ENCODE measurements around the gene MYPOP. TPM values are rescaled to one million over a fixed set of nuclear protein-coding genes. Genes with fewer than 3 reads are reported as not detected.

MYPOP gene
- total and polyA plus RNA-seq, 2 donors (not counting 3 experiments of a cell fraction or from before 2014, with no cell fraction given): 3.9 to 9.0 TPM

DNA sequence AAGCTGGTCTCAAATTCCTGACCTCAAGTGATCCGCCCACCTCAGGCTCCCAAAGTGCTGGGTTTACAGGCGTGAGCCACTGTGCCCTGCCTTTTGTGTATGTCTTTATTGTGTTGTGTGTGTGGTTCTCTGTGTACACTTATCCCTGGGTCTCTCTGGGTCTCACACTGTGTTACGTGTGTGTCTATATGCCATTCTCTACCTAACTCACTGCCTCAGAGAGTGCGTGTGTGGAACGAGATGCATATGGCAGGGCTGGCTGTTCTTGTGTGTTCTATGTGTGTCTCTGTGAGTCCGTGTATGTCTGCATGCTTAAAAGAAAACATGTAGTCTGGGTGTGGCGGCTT is 27.8 kb downstream of the MYPOP start:
- H2AFZ ChIP-seq (ENCODE audit: low read depth, low read length): no peak overlapping the region
- BruUV-seq (replicated peaks): no TSS peak
- ChIA-PET CTCF (no interaction called here), POLR2A (no interaction called here)
- H3K36me3 ChIP-seq (ENCODE audit: control insufficient read depth in 2 of 2, extremely low read depth in 1 of 2, insufficient read depth in 2 of 2, low read length in 2 of 2): no peaks in the 10 kb centered on the region
- no peaks in the 10 kb centered on the region for H4K20me1 ChIP-seq (replicated peaks; ENCODE audit: control insufficient read depth, extremely low read depth, insufficient read depth, low read length)
- H3K27ac ChIP-seq (ENCODE audit: insufficient read depth, low read depth, low read length): no peak overlapping the region
- no peak overlapping the region for H3K4me2 ChIP-seq (ENCODE audit: insufficient read depth, low read length)
- no peak for TF ChIP-seq GATA2 (IDR thresholded peaks at IDR 0.05; ENCODE audit: insufficient read depth, insufficient read length, low read depth, low read length)
- TF ChIP-seq POLR2A (IDR thresholded peaks at IDR 0.05; ENCODE audit: low read depth, low read length): no peak
- no peak for TF ChIP-seq MYC (IDR thresholded peaks at IDR 0.05; ENCODE audit: low read depth, low read length)
- no peak for TF ChIP-seq CTCF (IDR thresholded peaks at IDR 0.05; ENCODE audit: extremely low read depth in 1 of 2, insufficient read depth in 1 of 2, low read depth in 1 of 2, low read length in 2 of 2)
- TF ChIP-seq JUN (IDR thresholded peaks at IDR 0.05; ENCODE audit: borderline replicate concordance, insufficient read depth, insufficient read length, low read depth): no peak
- no peak for TF ChIP-seq EZH2 (IDR thresholded peaks at IDR 0.05; ENCODE audit: borderline replicate concordance, low read depth, low read length, severe bottlenecking)
- TF ChIP-seq, protein P1, sequence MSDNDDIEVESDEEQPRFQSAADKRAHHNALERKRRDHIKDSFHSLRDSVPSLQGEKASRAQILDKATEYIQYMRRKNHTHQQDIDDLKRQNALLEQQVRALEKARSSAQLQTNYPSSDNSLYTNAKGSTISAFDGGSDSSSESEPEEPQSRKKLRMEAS (IDR thresholded peaks at IDR 0.05; ENCODE audit: insufficient read depth, insufficient read length): no peak
- no peak for TF ChIP-seq POLR2AphosphoS5 (IDR thresholded peaks at IDR 0.05; ENCODE audit: insufficient read depth, low read depth, low read length)
- no peak overlapping the region for H3K4me3 ChIP-seq (replicated peaks in 1 of 3; ENCODE audit: insufficient read depth in 1 of 3, low read depth in 1 of 3, low read length in 3 of 3)
- FAIRE-seq (no peak), DNase-seq (ENCODE audit: low read depth, low spot score) (no peak)
- no peaks in the 10 kb centered on the region for H3K79me2 ChIP-seq (ENCODE audit: control insufficient read depth, insufficient read depth, low read length)
- H3K9me1 ChIP-seq (replicated peaks; ENCODE audit: control insufficient read depth, extremely low read depth, insufficient read depth, low read length): no peaks in the 10 kb centered on the region
- intact Hi-C loops (cut with micrococcal nuclease): no loop called here
- H3K27me3 ChIP-seq (ENCODE audit: control insufficient read depth in 2 of 2, insufficient read depth in 2 of 2, low read length in 2 of 2): peaks cover 2 to 6% of the 10 kb centered on the region in 2 experiments
- dilution Hi-C loops (cut with MboI; ENCODE audit: extremely low pct_ligation_motif_present, low sequenced_read_pairs): no loop called here
- no peaks in the 10 kb centered on the region for H3K4me1 ChIP-seq (ENCODE audit: control insufficient read depth, extremely low read depth, insufficient read depth, low read length)
- H3K9ac ChIP-seq (replicated peaks; ENCODE audit: extremely low read depth, insufficient read depth, low read length): no peak overlapping the region
- no peaks in the 10 kb centered on the region for H3K9me3 ChIP-seq (replicated peaks; ENCODE audit: control insufficient read depth, insufficient read depth, low read length)

Measured in endothelial cell of umbilical vein (primary cell).